Endothelial cell of umbilical vein (primary cell): Measurements from ENCODE around the gene CDH20. TPM values are rescaled to one million over a fixed set of nuclear protein-coding genes. Genes with fewer than 3 reads are reported as not detected.
A peak's percentile ranks its signal among the peaks of the same experiment; 100 is the strongest.

Experiments used
- Bru-seq: library from RNA; stranded (reverse); fragments of 400-500 nt; gene quantifications from one replicate; lab custom pipeline; 2021; lab: Mats Ljungman, UMichigan
- BruChase-seq, 2 experiments: library from RNA; stranded (reverse); fragments of 400-500 nt; gene quantifications; one replicate each; lab custom pipeline; 2021; lab: Mats Ljungman, UMichigan
- BruUV-seq: library from RNA; stranded (reverse); fragments of 400-500 nt; replicated peaks from 2 replicates; lab custom pipeline; 2021; lab: Mats Ljungman, UMichigan
- CTCF ChIA-PET: fragments of 300-600, 350-600 bp; sonication (Branson Sonifier 250); formaldehyde crosslinking; loops from one replicate; lab custom pipeline; 2021; ENCODE audit warnings: antibody characterized with exemption, inconsistent platforms; lab: Charles Lee
- POLR2A ChIA-PET: fragments of 300-600, 350-600 bp; sonication (Branson Sonifier 250); formaldehyde crosslinking; loops from one replicate; lab custom pipeline; 2021; ENCODE audit warnings: antibody characterized with exemption, inconsistent platforms; lab: Charles Lee
- DNase-seq: peaks from one replicate; pipeline ENCODE4 v3.0.0-alpha.2; 2011; ENCODE audit warnings: low read depth, low spot score
- FAIRE-seq: peaks from 2 replicates; lab custom pipeline; 2011; peaks lifted over from hg19 to GRCh38; lab: Jason Lieb, UNC
- H2AFZ ChIP-seq: 2 replicates; pipeline ENCODE4 v1.6.0; 2012; ENCODE audit warnings: low read depth, low read length, control low read depth, inconsistent platforms
- H3K27ac ChIP-seq: 2 replicates; pipeline ENCODE4 v1.5.1; 2011; ENCODE audit warnings: low read depth, mild to moderate bottlenecking, control low read depth, low read length, moderate library complexity; ENCODE audit not compliant: insufficient read depth
- H3K27me3 ChIP-seq, 2 experiments: 2 replicates each; pipeline versions ENCODE4 v1.6.0 to v1.6.1; 2011; ENCODE audit warnings: low read length in 2 of 2, mixed read lengths in 1 of 2; ENCODE audit not compliant: control insufficient read depth in 2 of 2, insufficient read depth in 2 of 2
- H3K36me3 ChIP-seq, 2 experiments: 2 replicates in 1 of 2; 3 replicates in 1 of 2; pipeline ENCODE4 v1.5.1; 2011; ENCODE audit warnings: low read length in 2 of 2, mild to moderate bottlenecking in 1 of 2, moderate library complexity in 1 of 2; ENCODE audit not compliant: control insufficient read depth in 2 of 2, insufficient read depth in 2 of 2; ENCODE audit errors: extremely low read depth in 1 of 2
- H3K4me1 ChIP-seq: 3 replicates; pipeline ENCODE4 v1.5.1; 2011; ENCODE audit warnings: mild to moderate bottlenecking, low read length; ENCODE audit not compliant: control insufficient read depth, insufficient read depth; ENCODE audit errors: extremely low read depth
- H3K4me2 ChIP-seq: 2 replicates; pipeline ENCODE4 v1.6.1; 2011; ENCODE audit warnings: low read length, control low read depth, mixed read lengths; ENCODE audit not compliant: insufficient read depth
- H3K4me3 ChIP-seq, 3 experiments: fragments of 200-600 bp in 1 of 3; sonication (generic), shearing (Covaris generic) in 1 of 3; replicated peaks in 1 of 3; 2 replicates each; pipeline ENCODE4 v1.5.1; 2011 to 2016; ENCODE audit warnings: control low read depth in 3 of 3, low read length in 3 of 3, mild to moderate bottlenecking in 2 of 3, inconsistent platforms in 1 of 3, low read depth in 1 of 3, moderate library complexity in 1 of 3; ENCODE audit not compliant: insufficient read depth in 1 of 3
- H3K79me2 ChIP-seq: 2 replicates; pipeline ENCODE4 v1.6.0; 2012; ENCODE audit warnings: low read length, inconsistent platforms; ENCODE audit not compliant: control insufficient read depth, insufficient read depth
- H3K9ac ChIP-seq: replicated peaks from 2 replicates; pipeline ENCODE3; 2011; ENCODE audit warnings: low read length, control low read depth; ENCODE audit not compliant: insufficient read depth; ENCODE audit errors: extremely low read depth
- H3K9me1 ChIP-seq: replicated peaks from 3 replicates; pipeline ENCODE4 v1.6.0; 2011; ENCODE audit warnings: mild to moderate bottlenecking, low read length; ENCODE audit not compliant: control insufficient read depth, insufficient read depth; ENCODE audit errors: extremely low read depth
- H3K9me3 ChIP-seq: replicated peaks from 2 replicates; pipeline ENCODE4 v1.5.1; 2012; ENCODE audit warnings: low read length, inconsistent platforms; ENCODE audit not compliant: control insufficient read depth, insufficient read depth
- H4K20me1 ChIP-seq: replicated peaks from 2 replicates; pipeline ENCODE3; 2011; ENCODE audit warnings: mild to moderate bottlenecking, low read length; ENCODE audit not compliant: control insufficient read depth, insufficient read depth; ENCODE audit errors: extremely low read depth
- EZH2 ChIP-seq: IDR thresholded peaks from 2 replicates; pipeline ENCODE4 v1.6.1; 2012; ENCODE audit warnings: borderline replicate concordance, low read depth, mild to moderate bottlenecking, moderate library complexity, low read length, inconsistent platforms; ENCODE audit not compliant: severe bottlenecking
- FOS ChIP-seq: IDR thresholded peaks from 2 replicates; pipeline ENCODE4 v1.6.1; 2011; ENCODE audit warnings: mild to moderate bottlenecking, low read length, moderate library complexity, borderline replicate concordance; ENCODE audit not compliant: insufficient read depth
- GATA2 ChIP-seq: IDR thresholded peaks from 2 replicates; pipeline ENCODE4 v1.7.0; 2011; ENCODE audit warnings: low read depth, mild to moderate bottlenecking, moderate library complexity, mixed read lengths, low read length; ENCODE audit not compliant: insufficient read length, insufficient read depth
- MAX ChIP-seq: IDR thresholded peaks from 2 replicates; pipeline ENCODE4 v1.6.1; 2011; ENCODE audit not compliant: insufficient read depth, insufficient read length
- MYC ChIP-seq: IDR thresholded peaks from one replicate; pipeline ENCODE4 v1.6.1; 2011; ENCODE audit warnings: mild to moderate bottlenecking, low read depth, low read length
- POLR2AphosphoS5 ChIP-seq: IDR thresholded peaks from 2 replicates; pipeline ENCODE4 v1.6.1; 2012; ENCODE audit warnings: low read depth, mild to moderate bottlenecking, control low read depth, low read length, moderate library complexity; ENCODE audit not compliant: insufficient read depth
- dilution Hi-C: fragments of 300-500 bp; cut with MboI; formaldehyde crosslinking; loops from one replicate; pipeline ENCODE4 v1.15.0; 2019; ENCODE audit warnings: low sequenced_read_pairs; ENCODE audit not compliant: extremely low pct_ligation_motif_present
- intact Hi-C: fragments of 100-400 bp; cut with micrococcal nuclease; formaldehyde crosslinking; loops from one replicate; pipeline ENCODE4 v1.10.0; 2022
- long read RNA-seq: library from polyadenylated mRNA; stranded (forward); transcript quantifications from one replicate; pipeline ENCODE4 v2.0.0, GENCODE V29; 2021
- polyA minus RNA-seq, 3 experiments: library from RNA; depleted of rRNA, polyadenylated mRNA; stranded (reverse); fragments of >200 nt; gene quantifications; 1 replicate in 1 of 3; 2 replicates in 2 of 3; pipeline ENCODE4 v1.2.3, GENCODE V29; 2011
- polyA plus RNA-seq, 4 experiments: library from polyadenylated mRNA; depleted of rRNA in 3 of 4; stranded (reverse) in 3 of 4; unstranded in 1 of 4; fragments of >200 nt; gene quantifications; 2 replicates each; pipeline versions ENCODE4 v1.2.1 to v1.2.3, GENCODE V29; 2011 to 2012; ENCODE audit warnings: missing spikeins in 1 of 4
- total RNA-seq: library from RNA; stranded (reverse); gene quantifications from 2 replicates; pipeline ENCODE4 v1.2.3, GENCODE V29; 2021

The CDH20 gene
- total RNA-seq, result not detected in 2 replicates
- polyA plus RNA-seq, result not detected in 2 replicates
- 0.01 TPM in 1 of 2 replicates, not detected in the other for polyA plus RNA-seq (2011; cell fraction: cytosol; rRNA removed)
- not detected in 2 replicates for polyA plus RNA-seq (2011; cell fraction: nucleus; rRNA removed)
- polyA plus RNA-seq (2012), result 0.17 TPM in 1 of 2 replicates, not detected in the other
- polyA minus RNA-seq, result not detected in 2 replicates
- not detected for polyA minus RNA-seq (2011; cell fraction: cytosol; rRNA and poly(A)+ RNA removed)
- polyA minus RNA-seq (2011; cell fraction: nucleus; rRNA and poly(A)+ RNA removed), result not detected in 2 replicates
- Bru-seq, nascent RNA, result percentile 3 among the genes with signal in this experiment
- BruChase-seq, experiment 1, labeled RNA remaining after a 6-hour chase, result percentile 0 among the genes with signal in this experiment
- percentile 0 among the genes with signal in this experiment for BruChase-seq, experiment 2, labeled RNA remaining after a 2-hour chase
- long read RNA-seq, partial matches to known transcripts, result 0 of 1 reads
- long read RNA-seq, other reads (novel, unspliced or antisense), result 1 of 1 reads

- no peak for TF ChIP-seq MAX
- TF ChIP-seq FOS, result no peak
- no peak for TF ChIP-seq EZH2
- TF ChIP-seq POLR2AphosphoS5, result no peak
- no peak for TF ChIP-seq MYC
- TF ChIP-seq GATA2, result no peak
- no peak within 1 kb of the TSS for H3K9ac ChIP-seq
These were observed at the start of gene CDH20 for GRCh38 chr18:61333271-61333745. Gene CDH20 (plus strand): TSS chr18:61333430.

More at GRCh38 chr18:61333271-61333745, at the start of gene CDH20:
- Histone ChIP-seq H3K79me2 (no peaks in the 10 kb centered on the region), H4K20me1 (no peaks in the 10 kb centered on the region), H2AFZ (peak within 1 kb of the TSS; percentile 72), H3K9me3 (no peaks in the 10 kb centered on the region), H3K9me1 (no peaks in the 10 kb centered on the region), H3K4me1 (peaks cover 11% of the 10 kb centered on the region), H3K36me3 (no peaks in the 10 kb centered on the region), H3K4me2 (peak within 1 kb of the TSS; percentile 75), H3K27ac (no peak within 1 kb of the TSS), H3K4me3 (peak within 1 kb of the TSS; percentile 23 to 62 (median 50)), H3K27me3 (peaks cover 14 to 16% of the 10 kb centered on the region in 2 experiments)
- dilution Hi-C loops (no loop called here), intact Hi-C loops (no loop called here)
- no TSS peak for BruUV-seq
- FAIRE-seq (no peak), DNase-seq (no peak)
- CTCF ChIA-PET, result interaction anchor here (1.0 to 6.1 kb wide), 3 partner anchors 11 to 525 kb away, joined by 3 to 27 read pairs (median 19); no protein-coding TSS in a partner anchor
- POLR2A ChIA-PET, result no interaction called here
